D721Med (cell line): ENCODE data around the gene MMP23B.

Experiments
- DNase-seq: peaks from one replicate; pipeline ENCODE4 v3.0.0; 2011; ENCODE audit warnings: low spot score; ENCODE audit not compliant: insufficient read length
- FAIRE-seq: peaks from 2 replicates; lab custom pipeline; 2011; peaks lifted over from hg19 to GRCh38; lab: Jason Lieb, UNC
- CTCF ChIP-seq: IDR thresholded peaks from 2 replicates; pipeline ENCODE4 v1.5.1; 2012; ENCODE audit warnings: mild to moderate bottlenecking, control low read depth; ENCODE audit not compliant: insufficient read depth; ENCODE audit errors: missing control alignments

Gene MMP23B

GRCh38 chr1:1605034-1605591 lies 26.9 kb upstream of the MMP23B start:
- no peak for TF ChIP-seq CTCF
- DNase-seq (no peak), FAIRE-seq (no peak)

- no peak for TF ChIP-seq CTCF
- FAIRE-seq = no peak
- DNase-seq = no peak
Measured at GRCh38 chr1:1605724-1606123, 26.2 kb upstream of the MMP23B start.

- TF ChIP-seq CTCF = no peak
- FAIRE-seq (no peak), DNase-seq (no peak)
Measured at GRCh38 chr1:1606232-1606631, 25.7 kb upstream of the MMP23B start.

GRCh38 chr1:1609822-1610485 lies 22.0 kb upstream of the MMP23B start:
- DNase-seq (no peak), FAIRE-seq (no peak)
- no peak for TF ChIP-seq CTCF

- TF ChIP-seq CTCF = no peak
- no peak for DNase-seq
- FAIRE-seq = no peak
Measured at GRCh38 chr1:1610796-1611195, 21.2 kb upstream of the MMP23B start.

GRCh38 chr1:1612104-1612400 lies 19.9 kb upstream of the MMP23B start:
- no peak for DNase-seq
- no peak for FAIRE-seq
- TF ChIP-seq CTCF = no peak

GRCh38 chr1:1613509-1614082 lies 18.4 kb upstream of the MMP23B start:
- DNase-seq (no peak), FAIRE-seq (no peak)
- no peak for TF ChIP-seq CTCF
